Panc1 (cell line): Measurements from ENCODE around the gene PDLIM4. TPM values are rescaled to one million over a fixed set of nuclear protein-coding genes. Genes with fewer than 3 reads are reported as not detected.

ENCODE experiments used
- ATAC-seq: fragments of 200-7000 bp; cut with Tn5 transposase; 2 replicates; pipeline ENCODE4 v1.9.1; 2020; ENCODE audit warnings: mild to moderate bottlenecking, moderate library complexity
- BruUV-seq: library from RNA; stranded (reverse); fragments of 400-500 nt; replicated peaks from 2 replicates; lab custom pipeline; 2021; lab: Mats Ljungman, UMichigan
- CTCF ChIA-PET: fragments of 300-600 bp; sonication (Branson Sonifier 250); formaldehyde crosslinking; loops from one replicate; lab custom pipeline; 2022; ENCODE audit warnings: antibody characterized with exemption; lab: Charles Lee
- POLR2A ChIA-PET: fragments of 300-600 bp; sonication (Branson Sonifier 250); formaldehyde crosslinking; loops from one replicate; lab custom pipeline; 2022; ENCODE audit warnings: antibody characterized with exemption; lab: Charles Lee
- DNase-seq: peaks from one replicate; pipeline ENCODE4 v3.0.0-alpha.2; 2010; ENCODE audit warnings: low read depth, low spot score
- H3K27ac ChIP-seq: 2 replicates; pipeline ENCODE4 v1.5.1; 2011; ENCODE audit warnings: mild to moderate bottlenecking, low read length, inconsistent platforms
- H3K27me3 ChIP-seq: fragments of 200-500 bp; sonication (Bioruptor generic); 2 replicates; pipeline ENCODE4 v1.6.0; 2014; ENCODE audit warnings: low read length, inconsistent platforms; ENCODE audit not compliant: control insufficient read depth, insufficient read depth
- H3K36me3 ChIP-seq: fragments of 200-500 bp; sonication (Bioruptor generic); 2 replicates; pipeline ENCODE4 v1.5.1; 2014; ENCODE audit warnings: inconsistent platforms, mild to moderate bottlenecking, low read length, moderate library complexity; ENCODE audit not compliant: control insufficient read depth, insufficient read depth
- H3K4me1 ChIP-seq: 2 replicates; pipeline ENCODE4 v1.5.1; 2011; ENCODE audit warnings: inconsistent platforms, mild to moderate bottlenecking, low read length, moderate library complexity; ENCODE audit not compliant: control insufficient read depth, insufficient read depth
- H3K4me3 ChIP-seq, 2 experiments: 2 replicates each; pipeline ENCODE4 v1.5.1; 2011 to 2012; ENCODE audit warnings: low read depth in 2 of 2, low read length in 2 of 2, mild to moderate bottlenecking in 2 of 2, inconsistent platforms in 1 of 2, moderate library complexity in 1 of 2
- H3K9me3 ChIP-seq: fragments of 200-500 bp; sonication (Bioruptor generic); 2 replicates; pipeline ENCODE4 v1.5.1; 2014; ENCODE audit warnings: low read depth, mild to moderate bottlenecking, inconsistent platforms, low read length, moderate library complexity; ENCODE audit not compliant: control insufficient read depth, insufficient read depth
- POLR2AphosphoS5 ChIP-seq: IDR thresholded peaks from 2 replicates; pipeline ENCODE4 v1.6.1; 2012; ENCODE audit warnings: mild to moderate bottlenecking, low read depth, low read length, moderate library complexity
- SIN3A ChIP-seq: IDR thresholded peaks from 2 replicates; pipeline ENCODE4 v1.6.1; 2012; ENCODE audit warnings: low read depth, mild to moderate bottlenecking, low read length, moderate library complexity, borderline replicate concordance; ENCODE audit not compliant: insufficient read depth
- TCF7L2 ChIP-seq: IDR thresholded peaks from 2 replicates; pipeline ENCODE4 v1.6.1; 2011; ENCODE audit warnings: mild to moderate bottlenecking, low read depth, low read length, inconsistent platforms
- in situ Hi-C: cut with HindIII; loops from 2 replicates; pipeline ENCODE4 v1.10.0; 2016; ENCODE audit warnings: low sequenced_read_pairs, low pct_unique_long_range_greater_than_20kb
- intact Hi-C: fragments of 100-400 bp; cut with micrococcal nuclease; formaldehyde crosslinking; loops from one replicate; pipeline ENCODE4 v1.10.0; 2022; ENCODE audit not compliant: unreplicated experiment
- total RNA-seq: library from RNA; stranded (reverse); gene quantifications from one replicate; pipeline ENCODE4 v1.2.1, GENCODE V29; 2021; ENCODE audit not compliant: unreplicated experiment
- TF ChIP-seq, protein P1 (sequence below): fragments of 450-650 bp; IDR thresholded peaks from 2 replicates; pipeline ENCODE4 v1.5.1; 2017; ENCODE audit warnings: mild to moderate bottlenecking
- TF ChIP-seq, protein P2 (sequence below), 2 experiments: IDR thresholded peaks; 2 replicates each; pipeline ENCODE4 v1.6.1; 2011 to 2012; ENCODE audit warnings: low read depth in 2 of 2, control low read depth in 1 of 2, low read length in 1 of 2, mild to moderate bottlenecking in 1 of 2, moderate library complexity in 1 of 2; ENCODE audit not compliant: insufficient read depth in 1 of 2

Gene PDLIM4
- total RNA-seq, 1 experiment from 2014 or later, result 9.9 TPM

DNA sequence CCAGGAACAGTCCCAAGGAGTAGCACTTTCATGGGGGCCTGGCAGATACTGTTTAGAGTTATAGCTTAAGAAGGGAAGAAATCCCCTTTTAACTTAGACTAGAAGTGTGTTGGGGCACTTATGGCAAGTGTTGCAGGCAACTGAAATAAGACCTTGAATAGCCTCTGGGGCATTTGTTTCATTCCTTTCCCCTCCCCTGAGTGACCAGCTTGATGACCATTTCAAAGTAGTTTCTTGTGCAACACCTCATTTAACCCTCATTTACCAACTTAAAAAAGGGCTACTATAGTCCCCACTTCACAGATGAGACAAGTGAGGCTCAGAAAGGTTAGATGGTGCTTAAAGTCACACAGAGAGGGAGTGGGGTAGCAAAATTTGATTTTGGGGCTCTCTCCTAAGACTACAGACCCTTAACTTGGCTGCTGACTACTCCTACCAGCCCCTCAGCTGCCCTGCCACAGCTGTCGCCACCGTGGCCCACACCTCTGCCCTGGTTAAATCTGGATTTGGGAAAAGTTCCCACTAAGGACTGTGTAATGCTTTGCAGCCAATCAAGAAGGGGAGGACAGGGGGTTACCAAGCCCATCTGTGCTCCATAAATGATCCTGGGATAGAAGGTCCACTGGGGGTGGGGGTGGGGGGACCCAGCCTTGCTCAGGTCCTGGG, 5.5 kb downstream of the PDLIM4 start:
- no peaks in the 10 kb centered on the region for H3K27me3 ChIP-seq
- H3K4me1 ChIP-seq, result no peaks in the 10 kb centered on the region
- H3K9me3 ChIP-seq, result no peaks in the 10 kb centered on the region
- H3K27ac ChIP-seq, result no peak overlapping the region
- BruUV-seq, result no TSS peak
- TF ChIP-seq, protein P1, sequence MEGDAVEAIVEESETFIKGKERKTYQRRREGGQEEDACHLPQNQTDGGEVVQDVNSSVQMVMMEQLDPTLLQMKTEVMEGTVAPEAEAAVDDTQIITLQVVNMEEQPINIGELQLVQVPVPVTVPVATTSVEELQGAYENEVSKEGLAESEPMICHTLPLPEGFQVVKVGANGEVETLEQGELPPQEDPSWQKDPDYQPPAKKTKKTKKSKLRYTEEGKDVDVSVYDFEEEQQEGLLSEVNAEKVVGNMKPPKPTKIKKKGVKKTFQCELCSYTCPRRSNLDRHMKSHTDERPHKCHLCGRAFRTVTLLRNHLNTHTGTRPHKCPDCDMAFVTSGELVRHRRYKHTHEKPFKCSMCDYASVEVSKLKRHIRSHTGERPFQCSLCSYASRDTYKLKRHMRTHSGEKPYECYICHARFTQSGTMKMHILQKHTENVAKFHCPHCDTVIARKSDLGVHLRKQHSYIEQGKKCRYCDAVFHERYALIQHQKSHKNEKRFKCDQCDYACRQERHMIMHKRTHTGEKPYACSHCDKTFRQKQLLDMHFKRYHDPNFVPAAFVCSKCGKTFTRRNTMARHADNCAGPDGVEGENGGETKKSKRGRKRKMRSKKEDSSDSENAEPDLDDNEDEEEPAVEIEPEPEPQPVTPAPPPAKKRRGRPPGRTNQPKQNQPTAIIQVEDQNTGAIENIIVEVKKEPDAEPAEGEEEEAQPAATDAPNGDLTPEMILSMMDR, result no peak
- TF ChIP-seq, protein P2, sequence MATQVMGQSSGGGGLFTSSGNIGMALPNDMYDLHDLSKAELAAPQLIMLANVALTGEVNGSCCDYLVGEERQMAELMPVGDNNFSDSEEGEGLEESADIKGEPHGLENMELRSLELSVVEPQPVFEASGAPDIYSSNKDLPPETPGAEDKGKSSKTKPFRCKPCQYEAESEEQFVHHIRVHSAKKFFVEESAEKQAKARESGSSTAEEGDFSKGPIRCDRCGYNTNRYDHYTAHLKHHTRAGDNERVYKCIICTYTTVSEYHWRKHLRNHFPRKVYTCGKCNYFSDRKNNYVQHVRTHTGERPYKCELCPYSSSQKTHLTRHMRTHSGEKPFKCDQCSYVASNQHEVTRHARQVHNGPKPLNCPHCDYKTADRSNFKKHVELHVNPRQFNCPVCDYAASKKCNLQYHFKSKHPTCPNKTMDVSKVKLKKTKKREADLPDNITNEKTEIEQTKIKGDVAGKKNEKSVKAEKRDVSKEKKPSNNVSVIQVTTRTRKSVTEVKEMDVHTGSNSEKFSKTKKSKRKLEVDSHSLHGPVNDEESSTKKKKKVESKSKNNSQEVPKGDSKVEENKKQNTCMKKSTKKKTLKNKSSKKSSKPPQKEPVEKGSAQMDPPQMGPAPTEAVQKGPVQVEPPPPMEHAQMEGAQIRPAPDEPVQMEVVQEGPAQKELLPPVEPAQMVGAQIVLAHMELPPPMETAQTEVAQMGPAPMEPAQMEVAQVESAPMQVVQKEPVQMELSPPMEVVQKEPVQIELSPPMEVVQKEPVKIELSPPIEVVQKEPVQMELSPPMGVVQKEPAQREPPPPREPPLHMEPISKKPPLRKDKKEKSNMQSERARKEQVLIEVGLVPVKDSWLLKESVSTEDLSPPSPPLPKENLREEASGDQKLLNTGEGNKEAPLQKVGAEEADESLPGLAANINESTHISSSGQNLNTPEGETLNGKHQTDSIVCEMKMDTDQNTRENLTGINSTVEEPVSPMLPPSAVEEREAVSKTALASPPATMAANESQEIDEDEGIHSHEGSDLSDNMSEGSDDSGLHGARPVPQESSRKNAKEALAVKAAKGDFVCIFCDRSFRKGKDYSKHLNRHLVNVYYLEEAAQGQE (IDR thresholded peaks at IDR 0.05; ENCODE audit: insufficient read depth in 1 of 2, low read depth in 2 of 2, low read length in 1 of 2), result no peak
- TF ChIP-seq SIN3A, result no peak
- no peak for TF ChIP-seq POLR2AphosphoS5
- no peak for TF ChIP-seq TCF7L2
- POLR2A ChIA-PET, result no interaction called here
- no peak for DNase-seq
- intact Hi-C loops, result no loop called here
- in situ Hi-C loops, result no loop called here
- no peak for ATAC-seq
- H3K36me3 ChIP-seq, result no peaks in the 10 kb centered on the region
- no peak overlapping the region for H3K4me3 ChIP-seq
- CTCF ChIA-PET, result no interaction called here

- ATAC-seq, result no peak
- TF ChIP-seq, protein P1, result no peak
- TF ChIP-seq, protein P2 (IDR thresholded peaks at IDR 0.05; ENCODE audit: insufficient read depth in 1 of 2, low read depth in 2 of 2, low read length in 1 of 2), result no peak
- TF ChIP-seq TCF7L2 (no peak), POLR2AphosphoS5 (no peak), SIN3A (no peak)
- no peak for DNase-seq
- H3K36me3 ChIP-seq, result no peaks in the 10 kb centered on the region
- CTCF ChIA-PET, result no interaction called here
- POLR2A ChIA-PET, result no interaction called here
- H3K9me3 ChIP-seq, result no peaks in the 10 kb centered on the region
- intact Hi-C loops (no loop called here), in situ Hi-C loops (no loop called here)
- H3K27ac ChIP-seq, result no peak overlapping the region
- H3K4me3 ChIP-seq, result no peak overlapping the region
- no TSS peak for BruUV-seq
- H3K4me1 ChIP-seq, result no peaks in the 10 kb centered on the region
- H3K27me3 ChIP-seq, result no peaks in the 10 kb centered on the region
Measured at GRCh38 chr5:132263548-132264261, 6.2 kb downstream of the PDLIM4 start.
